ENCODE results near the gene PRR14L.

DNA sequence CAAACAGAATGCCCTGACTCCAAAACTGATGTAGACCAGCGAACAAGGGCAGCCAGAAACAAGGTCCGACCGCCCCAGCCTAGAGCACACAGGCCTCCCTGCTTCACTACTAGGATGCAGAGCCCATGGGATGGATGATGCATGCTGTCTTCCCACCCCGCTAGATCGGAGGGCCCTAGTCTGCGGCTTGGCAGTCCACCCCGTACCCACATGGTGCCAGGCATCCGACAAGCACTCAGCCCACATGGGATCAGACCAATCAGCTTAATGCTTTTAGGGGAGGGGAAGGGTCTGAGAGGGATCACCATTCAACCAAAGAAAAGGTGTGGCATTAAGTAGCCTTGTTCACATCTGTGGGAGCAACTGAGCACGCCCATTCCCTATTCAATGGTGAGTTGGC, 118.5 kb downstream of the PRR14L start:
- no peak for TF ChIP-seq EZH2 (IDR thresholded peaks at IDR 0.05; ENCODE audit: insufficient read depth, poor library complexity, severe bottlenecking)
- no peak for TF ChIP-seq EZH2phosphoT487 (IDR thresholded peaks at IDR 0.05; ENCODE audit: insufficient read depth, low read depth)

Measured in GM23248 (cell line).